ENCODE results near the gene CD7. TPM values are rescaled to one million over a fixed set of nuclear protein-coding genes. Genes with fewer than 3 reads are reported as not detected.
A peak's percentile ranks its signal among the peaks of the same experiment; 100 is the strongest.

The CD7 gene
- total RNA-seq, 1 donor from 2014 or later, result not detected

DNA sequence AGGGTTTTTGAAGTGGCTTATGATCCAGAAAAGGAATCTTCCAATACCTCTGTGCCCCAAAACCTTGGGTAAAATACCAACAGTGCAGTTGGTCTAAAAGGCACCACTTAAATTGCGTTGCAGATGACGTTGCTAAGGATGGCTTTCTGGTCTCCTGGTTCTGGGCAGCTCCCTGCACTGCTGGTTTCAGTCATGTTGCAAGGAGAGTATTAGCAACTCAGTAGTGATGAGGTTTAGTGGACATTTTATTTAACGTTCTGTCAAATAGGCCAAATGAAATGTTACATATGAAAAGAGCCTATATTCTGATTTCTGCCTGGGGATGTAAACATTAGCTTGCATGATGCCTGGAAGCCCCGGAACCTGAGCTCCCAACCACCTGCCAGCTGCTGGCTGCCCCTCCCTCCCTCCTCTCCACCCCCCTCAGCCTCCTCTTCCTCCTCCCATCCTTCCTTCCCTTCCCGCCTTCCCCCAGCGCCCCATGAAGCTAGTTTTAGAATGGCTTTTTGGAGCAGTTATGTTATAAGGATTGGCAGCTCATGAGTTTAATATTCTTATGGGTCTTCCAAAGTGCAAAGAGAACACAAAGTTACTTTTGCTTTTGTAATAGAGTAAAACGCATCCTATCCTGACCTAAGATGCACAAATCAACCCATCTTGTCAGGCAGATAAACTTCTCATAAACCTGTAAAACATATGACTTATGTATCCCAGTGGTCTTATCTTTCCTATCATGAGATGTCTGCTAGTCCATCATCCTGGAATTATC is 20.7 kb downstream of the CD7 start:
- H3K4me3 Mint-ChIP-seq, result no peak overlapping the region
- TF ChIP-seq CTCF (IDR thresholded peaks at IDR 0.05), result no peak
- no peak for TF ChIP-seq EZH2 (IDR thresholded peaks at IDR 0.05)
- no peak for TF ChIP-seq EZH2phosphoT487 (IDR thresholded peaks at IDR 0.05)
- no peak overlapping the region for H3K27ac Mint-ChIP-seq

GRCh38 chr17:82295472-82295814 is 22.0 kb downstream of the CD7 start:
- Mint-ChIP-seq H3K4me3 (peak overlapping the region; percentile 24), H3K9me3 (no peaks in the 10 kb centered on the region)

More for the DNA sequence above, 20.7 kb downstream of the CD7 start:
- no peak for DNase-seq (ENCODE audit: low spot score)
- no peaks in the 10 kb centered on the region for H3K9me3 Mint-ChIP-seq
- Histone ChIP-seq H3K4me2 (no peak overlapping the region), H3K79me2 (ENCODE audit: low read depth) (peaks cover 7% of the 10 kb centered on the region), H3K27me3 (peaks cover 27% of the 10 kb centered on the region), H3K9ac (no peak overlapping the region), H3K4me3 (no peak overlapping the region), H3F3A (ENCODE audit: low read depth) (peaks cover 23% of the 10 kb centered on the region), H2AFZ (replicated peaks) (no peak overlapping the region), H3K4me1 (peaks cover 12% of the 10 kb centered on the region), H4K20me1 (ENCODE audit: low read depth) (peaks cover 6% of the 10 kb centered on the region), H3K36me3 (no peaks in the 10 kb centered on the region), H3K27ac (no peak overlapping the region), H3K9me3 (ENCODE audit: low read depth) (no peaks in the 10 kb centered on the region)
- peaks cover 6% of the 10 kb centered on the region for H3K27me3 Mint-ChIP-seq (ENCODE audit: insufficient read depth, low read depth)
- peaks cover 43% of the 10 kb centered on the region for H3K4me1 Mint-ChIP-seq
- no peaks in the 10 kb centered on the region for H3K36me3 Mint-ChIP-seq

DNA sequence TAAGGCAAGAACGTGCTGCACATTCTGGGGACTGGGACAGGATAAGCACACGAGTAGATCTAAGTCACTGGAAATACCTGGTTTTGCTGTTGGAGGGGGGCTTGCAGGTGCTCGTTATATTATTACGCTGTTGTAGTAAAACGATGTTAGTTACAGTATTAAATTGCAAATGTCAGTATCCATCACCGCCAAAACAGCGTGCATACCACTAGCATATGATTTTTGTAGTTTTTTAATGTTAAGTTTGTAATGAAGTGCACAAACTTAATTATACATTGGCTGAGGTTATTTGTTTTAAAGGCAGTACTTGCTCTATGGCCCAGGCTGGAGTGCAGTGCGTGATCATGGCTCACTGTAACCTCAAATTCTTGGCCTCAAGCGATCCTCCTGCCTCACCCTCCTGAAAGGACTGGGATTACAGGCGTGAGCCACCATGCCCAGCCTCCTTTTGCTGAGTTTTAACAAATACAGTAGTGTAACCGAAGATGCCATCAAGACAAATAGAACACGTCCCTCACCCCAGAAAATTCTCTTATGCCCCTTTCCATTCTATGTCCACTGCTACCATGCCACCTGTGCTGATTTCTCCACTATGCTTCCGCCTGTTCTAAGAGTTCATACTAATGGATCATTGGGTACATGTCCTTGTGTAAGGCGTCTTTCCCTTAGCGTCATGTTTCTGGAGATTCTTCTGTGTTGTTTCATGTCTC is 23.2 kb downstream of the CD7 start:
- no peak overlapping the region for H3K27ac Mint-ChIP-seq

More at GRCh38 chr17:82295472-82295814, 22.0 kb downstream of the CD7 start:
- TF ChIP-seq EZH2phosphoT487 (IDR thresholded peaks at IDR 0.05), result no peak
- TF ChIP-seq CTCF (IDR thresholded peaks at IDR 0.05), result no peak
- TF ChIP-seq EZH2 (IDR thresholded peaks at IDR 0.05), result no peak
- Mint-ChIP-seq H3K4me1 (peaks cover 46% of the 10 kb centered on the region), H3K27ac (no peak overlapping the region), H3K27me3 (ENCODE audit: insufficient read depth, low read depth) (peaks cover 6% of the 10 kb centered on the region), H3K36me3 (no peaks in the 10 kb centered on the region)
- H2AFZ ChIP-seq (replicated peaks), result no peak overlapping the region
- peaks cover 9% of the 10 kb centered on the region for H3K79me2 ChIP-seq (ENCODE audit: low read depth)
- H3K9ac ChIP-seq, result no peak overlapping the region
- no peak overlapping the region for H3K4me3 ChIP-seq
- H3K4me2 ChIP-seq, result no peak overlapping the region
- peaks cover 28% of the 10 kb centered on the region for H3F3A ChIP-seq (ENCODE audit: low read depth)
- no peaks in the 10 kb centered on the region for H3K9me3 ChIP-seq (ENCODE audit: low read depth)
- no peaks in the 10 kb centered on the region for H3K36me3 ChIP-seq
- no peak for DNase-seq (ENCODE audit: low spot score)
- peaks cover 27% of the 10 kb centered on the region for H3K27me3 ChIP-seq
- H4K20me1 ChIP-seq (ENCODE audit: low read depth), result peaks cover 6% of the 10 kb centered on the region
- H3K27ac ChIP-seq, result no peak overlapping the region
- peaks cover 14% of the 10 kb centered on the region for H3K4me1 ChIP-seq

More for the DNA sequence above, 23.2 kb downstream of the CD7 start:
- Histone ChIP-seq H3K79me2 (ENCODE audit: low read depth) (peaks cover 9% of the 10 kb centered on the region), H3K9me3 (ENCODE audit: low read depth) (no peaks in the 10 kb centered on the region), H4K20me1 (ENCODE audit: low read depth) (peaks cover 6% of the 10 kb centered on the region), H2AFZ (replicated peaks) (no peak overlapping the region), H3F3A (ENCODE audit: low read depth) (peaks cover 28% of the 10 kb centered on the region), H3K27ac (no peak overlapping the region), H3K4me2 (peak overlapping the region; percentile 87), H3K9ac (no peak overlapping the region), H3K36me3 (no peaks in the 10 kb centered on the region), H3K27me3 (peaks cover 27% of the 10 kb centered on the region), H3K4me3 (peak overlapping the region; percentile 47), H3K4me1 (peaks cover 14% of the 10 kb centered on the region)
- H3K4me3 Mint-ChIP-seq, result peak overlapping the region; percentile 87
- TF ChIP-seq EZH2phosphoT487 (IDR thresholded peaks at IDR 0.05), result no peak
- TF ChIP-seq CTCF (IDR thresholded peaks at IDR 0.05), result no peak
- TF ChIP-seq EZH2 (IDR thresholded peaks at IDR 0.05), result no peak
- H3K4me1 Mint-ChIP-seq, result peaks cover 41% of the 10 kb centered on the region
- no peak for DNase-seq (ENCODE audit: low spot score)
- H3K9me3 Mint-ChIP-seq, result no peaks in the 10 kb centered on the region
- no peaks in the 10 kb centered on the region for H3K36me3 Mint-ChIP-seq
- H3K27me3 Mint-ChIP-seq (ENCODE audit: insufficient read depth, low read depth), result peaks cover 3% of the 10 kb centered on the region

All from neural progenitor cell (in vitro differentiated cells).